Osteocyte (in vitro differentiated cells): ENCODE results near the gene EPAS1. TPM values are rescaled to one million over a fixed set of nuclear protein-coding genes. Genes with fewer than 3 reads are reported as not detected.

Experiments
- DNase-seq: peaks from one replicate; pipeline ENCODE4 v3.0.0; 2021; ENCODE audit warnings: mixed read lengths; ENCODE audit not compliant: unreplicated experiment; ENCODE audit errors: extremely low spot score
- H3K27ac Mint-ChIP-seq: one replicate; pipeline ENCODE4 v1.8.0; 2021; ENCODE audit warnings: mild to moderate bottlenecking, mixed read lengths; ENCODE audit not compliant: unreplicated experiment
- H3K27me3 Mint-ChIP-seq: one replicate; pipeline ENCODE4 v1.8.0; 2021; ENCODE audit warnings: mixed read lengths; ENCODE audit not compliant: unreplicated experiment
- H3K36me3 Mint-ChIP-seq: one replicate; pipeline ENCODE4 v1.8.0; 2021; ENCODE audit warnings: mixed read lengths; ENCODE audit not compliant: unreplicated experiment
- H3K4me1 Mint-ChIP-seq: one replicate; pipeline ENCODE4 v1.8.0; 2021; ENCODE audit warnings: mixed read lengths; ENCODE audit not compliant: unreplicated experiment
- H3K4me3 Mint-ChIP-seq: one replicate; pipeline ENCODE4 v1.8.0; 2021; ENCODE audit warnings: mild to moderate bottlenecking, moderate library complexity, mixed read lengths; ENCODE audit not compliant: unreplicated experiment
- H3K9me3 Mint-ChIP-seq: one replicate; pipeline ENCODE4 v1.8.0; 2021; ENCODE audit warnings: mixed read lengths; ENCODE audit not compliant: unreplicated experiment
- total RNA-seq: library from RNA; stranded (reverse); gene quantifications from 2 replicates; pipeline ENCODE4 v1.2.1, GENCODE V29; 2021
- TF ChIP-seq, protein P1 (sequence below): fragments of 200-600 bp; sonication (generic); IDR thresholded peaks from 2 replicates; pipeline ENCODE4 v1.5.0; 2021; ENCODE audit warnings: antibody characterized with exemption, mild to moderate bottlenecking, moderate library complexity

EPAS1 gene
- total RNA-seq, 1 donor from 2014 or later, result 14.1 TPM

DNA sequence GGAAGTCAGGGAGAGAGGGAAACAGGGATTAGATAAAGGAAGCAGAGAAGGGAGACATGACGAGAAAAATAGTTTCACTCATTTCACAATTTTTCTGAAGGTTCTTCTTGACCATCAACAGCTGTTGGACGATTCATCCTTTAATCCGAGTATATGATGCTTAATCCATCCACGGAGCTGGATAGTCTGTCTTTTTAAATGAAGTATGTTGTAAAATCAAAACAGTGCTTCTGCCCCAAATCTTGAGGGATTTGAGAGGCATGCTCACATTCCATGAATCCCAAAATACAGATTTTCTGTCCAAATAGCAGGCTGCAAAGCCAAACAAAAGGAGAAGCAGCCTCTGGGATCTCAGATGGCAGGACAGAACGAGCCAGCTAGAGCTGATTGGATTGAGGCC lies 47.5 kb downstream of the EPAS1 start:
- H3K9me3 Mint-ChIP-seq, result no peaks in the 10 kb centered on the region
- H3K27me3 Mint-ChIP-seq, result peaks cover 14% of the 10 kb centered on the region
- H3K27ac Mint-ChIP-seq, result no peak overlapping the region
- no peak overlapping the region for H3K4me3 Mint-ChIP-seq
- peaks cover 4% of the 10 kb centered on the region for H3K4me1 Mint-ChIP-seq
- TF ChIP-seq, protein P1, sequence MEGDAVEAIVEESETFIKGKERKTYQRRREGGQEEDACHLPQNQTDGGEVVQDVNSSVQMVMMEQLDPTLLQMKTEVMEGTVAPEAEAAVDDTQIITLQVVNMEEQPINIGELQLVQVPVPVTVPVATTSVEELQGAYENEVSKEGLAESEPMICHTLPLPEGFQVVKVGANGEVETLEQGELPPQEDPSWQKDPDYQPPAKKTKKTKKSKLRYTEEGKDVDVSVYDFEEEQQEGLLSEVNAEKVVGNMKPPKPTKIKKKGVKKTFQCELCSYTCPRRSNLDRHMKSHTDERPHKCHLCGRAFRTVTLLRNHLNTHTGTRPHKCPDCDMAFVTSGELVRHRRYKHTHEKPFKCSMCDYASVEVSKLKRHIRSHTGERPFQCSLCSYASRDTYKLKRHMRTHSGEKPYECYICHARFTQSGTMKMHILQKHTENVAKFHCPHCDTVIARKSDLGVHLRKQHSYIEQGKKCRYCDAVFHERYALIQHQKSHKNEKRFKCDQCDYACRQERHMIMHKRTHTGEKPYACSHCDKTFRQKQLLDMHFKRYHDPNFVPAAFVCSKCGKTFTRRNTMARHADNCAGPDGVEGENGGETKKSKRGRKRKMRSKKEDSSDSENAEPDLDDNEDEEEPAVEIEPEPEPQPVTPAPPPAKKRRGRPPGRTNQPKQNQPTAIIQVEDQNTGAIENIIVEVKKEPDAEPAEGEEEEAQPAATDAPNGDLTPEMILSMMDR, result no peak
- no peak for DNase-seq
- H3K36me3 Mint-ChIP-seq, result no peaks in the 10 kb centered on the region

- H3K36me3 Mint-ChIP-seq, result no peaks in the 10 kb centered on the region
- no peak for DNase-seq
- no peaks in the 10 kb centered on the region for H3K9me3 Mint-ChIP-seq
- H3K27ac Mint-ChIP-seq, result no peak overlapping the region
- TF ChIP-seq, protein P1, result no peak
- peaks cover 4% of the 10 kb centered on the region for H3K4me1 Mint-ChIP-seq
- peaks cover 14% of the 10 kb centered on the region for H3K27me3 Mint-ChIP-seq
- no peak overlapping the region for H3K4me3 Mint-ChIP-seq
Observed at GRCh38 chr2:46345775-46346174, 48.6 kb downstream of the EPAS1 start.

GRCh38 chr2:46346719-46347118 lies 49.5 kb downstream of the EPAS1 start:
- Mint-ChIP-seq H3K36me3 (peaks cover under 1% of the 10 kb centered on the region), H3K27ac (no peak overlapping the region), H3K9me3 (no peaks in the 10 kb centered on the region), H3K27me3 (peaks cover 12% of the 10 kb centered on the region), H3K4me1 (peaks cover 4% of the 10 kb centered on the region), H3K4me3 (no peak overlapping the region)
- DNase-seq, result no peak
- TF ChIP-seq, protein P1, result no peak

GRCh38 chr2:46347648-46348280 lies 50.6 kb downstream of the EPAS1 start:
- no peak overlapping the region for H3K27ac Mint-ChIP-seq
- TF ChIP-seq, protein P1, result no peak
- no peak for DNase-seq
- peaks cover 4% of the 10 kb centered on the region for H3K4me1 Mint-ChIP-seq
- H3K27me3 Mint-ChIP-seq, result peaks cover 9% of the 10 kb centered on the region
- H3K9me3 Mint-ChIP-seq, result no peaks in the 10 kb centered on the region
- no peak overlapping the region for H3K4me3 Mint-ChIP-seq
- H3K36me3 Mint-ChIP-seq, result peaks cover 6% of the 10 kb centered on the region

DNA sequence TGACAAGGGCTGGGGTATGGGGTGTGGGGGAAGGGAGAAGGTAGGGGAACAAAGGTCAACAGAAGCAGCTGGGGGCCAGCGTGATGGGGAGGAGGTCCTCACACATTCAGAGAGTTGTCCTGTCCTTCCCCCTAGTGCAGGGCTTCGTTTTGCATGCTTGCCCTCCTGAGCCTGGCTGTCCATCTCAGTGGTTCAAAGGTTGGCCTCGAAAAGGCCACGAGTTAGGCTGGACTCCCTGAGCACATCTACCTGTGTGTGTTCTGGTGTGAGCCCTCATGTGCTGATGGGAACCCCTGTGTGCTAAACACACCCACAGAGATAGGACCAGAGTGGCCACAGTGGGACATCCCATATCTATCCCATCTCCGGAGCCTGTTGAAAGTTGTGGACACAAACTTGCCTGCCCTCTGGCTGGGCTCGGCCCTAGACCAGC lies 51.9 kb downstream of the EPAS1 start:
- Mint-ChIP-seq H3K4me3 (no peak overlapping the region), H3K4me1 (peaks cover 4% of the 10 kb centered on the region), H3K9me3 (no peaks in the 10 kb centered on the region), H3K27ac (no peak overlapping the region), H3K36me3 (peaks cover 6% of the 10 kb centered on the region), H3K27me3 (no peaks in the 10 kb centered on the region)
- TF ChIP-seq, protein P1, result no peak
- DNase-seq, result no peak
